HCT116 (cell line): ENCODE data around the gene APOL6. TPM values are rescaled to one million over a fixed set of nuclear protein-coding genes. Genes with fewer than 3 reads are reported as not detected.
A peak's percentile ranks its signal among the peaks of the same experiment; 100 is the strongest.

Experiments used
- ATAC-seq: fragments of 200-7000 bp; cut with Tn5 transposase; 2 replicates; pipeline ENCODE4 v1.9.1; 2020; ENCODE audit warnings: mild to moderate bottlenecking, moderate library complexity
- BruUV-seq: library from RNA; stranded (reverse); fragments of 400-500 nt; replicated peaks from 2 replicates; lab custom pipeline; 2021; lab: Mats Ljungman, UMichigan
- CTCF ChIA-PET: fragments of 300-600 bp; sonication (Branson Sonifier 250); formaldehyde crosslinking; loops from one replicate; lab custom pipeline; 2021; ENCODE audit warnings: antibody characterized with exemption; lab: Charles Lee
- POLR2A ChIA-PET: fragments of 300-600, 350-600 bp; sonication (Branson Sonifier 250); formaldehyde crosslinking; loops from one replicate; lab custom pipeline; 2021; ENCODE audit warnings: antibody characterized with exemption; lab: Charles Lee
- RAD21 ChIA-PET, 2 experiments: fragments of 300-600 bp; sonication (Branson Sonifier 250); formaldehyde crosslinking; loops; one replicate each; lab custom pipeline; 2023; ENCODE audit warnings: low total read pairs in 2 of 2; ENCODE audit not compliant: uncharacterized antibody in 2 of 2, unreplicated experiment in 2 of 2, low non-redundant PET in 1 of 2; lab: Charles Lee
- DNase-seq: peaks from one replicate; pipeline ENCODE4 v3.0.0-alpha.2; 2010; ENCODE audit warnings: low read depth, low spot score
- H2AFZ ChIP-seq: fragments of 200-600 bp; shearing (Covaris generic), sonication (generic); 2 replicates; pipeline ENCODE4 v1.6.1; 2017; ENCODE audit warnings: low read depth, mixed run types, mixed read lengths, antibody characterized with exemption, low read length; ENCODE audit not compliant: poor library complexity, severe bottlenecking
- H3K27ac ChIP-seq: 2 replicates; pipeline ENCODE4 v1.5.1; 2012; ENCODE audit warnings: low read depth, low read length
- H3K27me3 ChIP-seq: fragments of 200-600 bp; sonication (generic); 2 replicates; pipeline ENCODE4 v1.6.1; 2016; ENCODE audit warnings: mixed run types, low read length, mixed read lengths; ENCODE audit not compliant: insufficient read depth
- H3K36me3 ChIP-seq, 2 experiments: fragments of 200-500 bp in 1 of 2; fragments of 200-600 bp in 1 of 2; sonication (Bioruptor generic) in 1 of 2; sonication (generic) in 1 of 2; 2 replicates each; pipeline versions ENCODE4 v1.5.1 to v1.6.1; 2014 to 2016; ENCODE audit warnings: low read length in 2 of 2, inconsistent platforms in 1 of 2, mixed read lengths in 1 of 2, mixed run types in 1 of 2; ENCODE audit not compliant: insufficient read depth in 2 of 2, control insufficient read depth in 1 of 2
- H3K4me1 ChIP-seq, 2 experiments: fragments of 200-600 bp in 1 of 2; sonication (generic) in 1 of 2; 2 replicates each; pipeline versions ENCODE4 v1.5.1 to v1.6.1; 2012 to 2017; ENCODE audit warnings: low read length in 2 of 2, inconsistent platforms in 1 of 2, mild to moderate bottlenecking in 1 of 2, mixed read lengths in 1 of 2, mixed run types in 1 of 2, moderate library complexity in 1 of 2; ENCODE audit not compliant: insufficient read depth in 2 of 2, control insufficient read depth in 1 of 2
- H3K4me2 ChIP-seq: fragments of 200-600 bp; sonication (generic); 2 replicates; pipeline ENCODE4 v1.6.1; 2017; ENCODE audit warnings: mixed run types, low read length, mixed read lengths
- H3K4me3 ChIP-seq, 2 experiments: fragments of 200-600 bp in 1 of 2; sonication (generic) in 1 of 2; replicated peaks in 1 of 2; 2 replicates each; pipeline ENCODE4 v1.5.1; 2011 to 2016; ENCODE audit warnings: low read length in 2 of 2, control low read depth in 1 of 2, low read depth in 1 of 2, mild to moderate bottlenecking in 1 of 2, mixed read lengths in 1 of 2, mixed run types in 1 of 2
- H3K79me2 ChIP-seq: fragments of 200-600 bp; sonication (generic); 2 replicates; pipeline ENCODE4 v1.6.1; 2017; ENCODE audit warnings: mild to moderate bottlenecking, mixed run types, low read length, moderate library complexity, mixed read lengths; ENCODE audit not compliant: insufficient read depth
- H3K9ac ChIP-seq: fragments of 200-600 bp; sonication (generic); 2 replicates; pipeline ENCODE4 v1.6.1; 2016; ENCODE audit warnings: low read length, mixed read lengths
- H3K9me2 ChIP-seq: fragments of 200-600 bp; sonication (generic), shearing (Covaris generic); 2 replicates; pipeline ENCODE4 v1.6.1; 2017; ENCODE audit warnings: mixed run types, mild to moderate bottlenecking, moderate library complexity; ENCODE audit not compliant: insufficient read depth
- H3K9me3 ChIP-seq, 2 experiments: fragments of 200-500 bp in 1 of 2; fragments of 200-600 bp in 1 of 2; sonication (Bioruptor generic) in 1 of 2; sonication (generic) in 1 of 2; 2 replicates each; pipeline ENCODE4 v1.6.1; 2014 to 2017; ENCODE audit warnings: low read length in 2 of 2, mixed read lengths in 2 of 2, inconsistent platforms in 1 of 2, low read depth in 1 of 2, mild to moderate bottlenecking in 1 of 2, mixed run types in 1 of 2, moderate library complexity in 1 of 2; ENCODE audit not compliant: control insufficient read depth in 1 of 2, insufficient read depth in 1 of 2
- H4K20me1 ChIP-seq: fragments of 200-600 bp; sonication (generic), shearing (Covaris generic); 2 replicates; pipeline ENCODE4 v1.6.1; 2017; ENCODE audit warnings: mixed run types, mild to moderate bottlenecking, moderate library complexity; ENCODE audit not compliant: insufficient read depth
- CBX3 ChIP-seq: IDR thresholded peaks from 2 replicates; pipeline ENCODE4 v1.6.1; 2012; ENCODE audit warnings: low read depth
- CEBPB ChIP-seq: IDR thresholded peaks from 2 replicates; pipeline ENCODE4 v1.6.1; 2012; ENCODE audit warnings: low read depth
- EGR1 ChIP-seq: IDR thresholded peaks from 2 replicates; pipeline ENCODE4 v1.6.1; 2012; ENCODE audit warnings: low read depth
- ELF1 ChIP-seq: IDR thresholded peaks from 2 replicates; pipeline ENCODE4 v1.6.1; 2012; ENCODE audit warnings: low read depth, borderline replicate concordance
- EZH2 ChIP-seq: fragments of 200-600 bp; sonication (generic); IDR thresholded peaks from 2 replicates; pipeline ENCODE4 v1.6.1; 2017; ENCODE audit warnings: antibody characterized with exemption, mixed run types
- EZH2phosphoT487 ChIP-seq: fragments of 200-600 bp; IDR thresholded peaks from 2 replicates; pipeline ENCODE4 v1.6.1; 2018; ENCODE audit warnings: antibody characterized with exemption, borderline replicate concordance
- FOSL1 ChIP-seq: IDR thresholded peaks from 2 replicates; pipeline ENCODE4 v1.6.1; 2012; ENCODE audit warnings: low read depth
- MAX ChIP-seq: IDR thresholded peaks from 2 replicates; pipeline ENCODE4 v1.6.1; 2012
- POLR2A ChIP-seq: IDR thresholded peaks from 2 replicates; pipeline ENCODE4 v1.7.0; 2011; ENCODE audit warnings: borderline replicate concordance; ENCODE audit not compliant: insufficient read depth, insufficient read length; ENCODE audit errors: extremely low read depth
- POLR2AphosphoS5 ChIP-seq: IDR thresholded peaks from 2 replicates; pipeline ENCODE4 v1.6.1; 2011; ENCODE audit warnings: mild to moderate bottlenecking, low read depth, low read length, moderate library complexity
- RAD21 ChIP-seq: IDR thresholded peaks from 2 replicates; pipeline ENCODE4 v1.6.1; 2012; ENCODE audit warnings: low read depth, mild to moderate bottlenecking
- REST ChIP-seq: IDR thresholded peaks from 2 replicates; pipeline ENCODE4 v1.6.1; 2012; ENCODE audit warnings: low read depth
- SIN3A ChIP-seq: IDR thresholded peaks from 2 replicates; pipeline ENCODE4 v1.6.1; 2012; ENCODE audit warnings: low read depth
- SP1 ChIP-seq: IDR thresholded peaks from 2 replicates; pipeline ENCODE4 v1.6.1; 2012; ENCODE audit warnings: low read depth
- SRF ChIP-seq: IDR thresholded peaks from 2 replicates; pipeline ENCODE4 v1.6.1; 2012; ENCODE audit warnings: low read depth
- YY1 ChIP-seq: IDR thresholded peaks from 2 replicates; pipeline ENCODE4 v1.6.1; 2011; ENCODE audit warnings: low read length, low read depth, moderate library complexity, mild to moderate bottlenecking; ENCODE audit not compliant: insufficient replicate concordance; ENCODE audit errors: extremely low read depth
- ZFX ChIP-seq: fragments of 450-650 bp; IDR thresholded peaks from 2 replicates; pipeline ENCODE4 v1.6.1; 2017
- ZNF274 ChIP-seq: fragments of 200-500 bp; sonication (Bioruptor generic); IDR thresholded peaks from 2 replicates; pipeline ENCODE4 v1.6.1; 2014; ENCODE audit warnings: mild to moderate bottlenecking, low read depth, low read length, inconsistent platforms
- intact Hi-C: fragments of 100-400 bp; cut with micrococcal nuclease; formaldehyde crosslinking; loops from 2 replicates; pipeline ENCODE4 v1.10.0; 2022
- total RNA-seq: library from RNA; stranded (reverse); gene quantifications from one replicate; pipeline ENCODE4 v1.2.1, GENCODE V29; 2021; ENCODE audit not compliant: unreplicated experiment
- TF ChIP-seq, protein P1 (sequence below): IDR thresholded peaks from 2 replicates; pipeline ENCODE4 v1.6.1; 2011; ENCODE audit warnings: mild to moderate bottlenecking, low read length, moderate library complexity; ENCODE audit not compliant: insufficient replicate concordance; ENCODE audit errors: extremely low read depth

APOL6 gene
- total RNA-seq, 1 experiment from 2014 or later: 0.84 TPM

DNA sequence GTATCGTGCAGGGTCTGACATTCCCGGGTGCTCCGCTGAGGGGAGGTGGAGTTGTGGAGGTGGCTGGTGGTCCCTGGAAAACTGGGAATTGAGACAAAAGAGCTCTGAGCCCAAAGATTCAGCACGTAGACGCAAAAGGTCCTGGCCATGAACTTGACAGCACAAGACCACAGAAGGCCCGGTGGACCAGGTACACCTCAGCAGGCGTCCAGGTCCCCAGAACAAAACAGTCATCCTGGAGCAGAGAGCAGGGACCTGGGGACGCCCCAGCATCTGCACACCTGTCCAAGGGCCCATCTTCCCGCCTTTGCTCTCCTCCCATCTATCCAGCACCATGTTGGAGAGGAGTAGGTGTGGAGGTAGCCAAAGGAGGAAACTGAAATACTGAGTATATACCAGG lies 17.4 kb upstream of the APOL6 start:
- RAD21 ChIA-PET: interaction anchor here (0.8 to 1.6 kb wide), 2 partner anchors 205 to 493 kb away, joined by 3 read pairs; no protein-coding TSS in a partner anchor
- no peaks in the 10 kb centered on the region for H3K36me3 ChIP-seq
- H3K4me2 ChIP-seq: peak overlapping the region; percentile 77
- BruUV-seq: no TSS peak
- H3K4me1 ChIP-seq: peaks cover 41 to 63% of the 10 kb centered on the region in 2 experiments
- H3K4me3 ChIP-seq: peak overlapping the region in 1 of 2 experiments; percentile 37; a peak in 2 of 4 replicates
- no peaks in the 10 kb centered on the region for H4K20me1 ChIP-seq
- H3K79me2 ChIP-seq: no peaks in the 10 kb centered on the region
- peak overlapping the region; percentile 58; the same call in 1 of the 2 replicates for H3K9ac ChIP-seq
- no peaks in the 10 kb centered on the region for H3K27me3 ChIP-seq
- TF ChIP-seq, protein P1, sequence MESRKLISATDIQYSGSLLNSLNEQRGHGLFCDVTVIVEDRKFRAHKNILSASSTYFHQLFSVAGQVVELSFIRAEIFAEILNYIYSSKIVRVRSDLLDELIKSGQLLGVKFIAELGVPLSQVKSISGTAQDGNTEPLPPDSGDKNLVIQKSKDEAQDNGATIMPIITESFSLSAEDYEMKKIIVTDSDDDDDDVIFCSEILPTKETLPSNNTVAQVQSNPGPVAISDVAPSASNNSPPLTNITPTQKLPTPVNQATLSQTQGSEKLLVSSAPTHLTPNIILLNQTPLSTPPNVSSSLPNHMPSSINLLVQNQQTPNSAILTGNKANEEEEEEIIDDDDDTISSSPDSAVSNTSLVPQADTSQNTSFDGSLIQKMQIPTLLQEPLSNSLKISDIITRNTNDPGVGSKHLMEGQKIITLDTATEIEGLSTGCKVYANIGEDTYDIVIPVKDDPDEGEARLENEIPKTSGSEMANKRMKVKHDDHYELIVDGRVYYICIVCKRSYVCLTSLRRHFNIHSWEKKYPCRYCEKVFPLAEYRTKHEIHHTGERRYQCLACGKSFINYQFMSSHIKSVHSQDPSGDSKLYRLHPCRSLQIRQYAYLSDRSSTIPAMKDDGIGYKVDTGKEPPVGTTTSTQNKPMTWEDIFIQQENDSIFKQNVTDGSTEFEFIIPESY: no peak
- TF ChIP-seq SP1: no peak
- TF ChIP-seq FOSL1: no peak
- TF ChIP-seq ZNF274: no peak
- TF ChIP-seq ELF1: no peak
- no peak for TF ChIP-seq POLR2AphosphoS5
- no peak for TF ChIP-seq ZFX
- TF ChIP-seq EZH2phosphoT487: no peak
- TF ChIP-seq SRF: no peak
- TF ChIP-seq REST: no peak
- no peak for TF ChIP-seq CEBPB
- TF ChIP-seq EZH2: no peak
- TF ChIP-seq POLR2A: no peak
- TF ChIP-seq SIN3A: no peak
- TF ChIP-seq CBX3: no peak
- no peak for TF ChIP-seq MAX
- no peak for TF ChIP-seq YY1
- no peak for TF ChIP-seq EGR1
- TF ChIP-seq RAD21: no peak
- TF ChIP-seq, all 23 proteins: peak for 0
- DNase-seq (no peak), ATAC-seq (no peak)
- H3K9me2 ChIP-seq: no peaks in the 10 kb centered on the region
- ChIA-PET CTCF (interaction anchor here (0.9 to 3.2 kb wide), 11 partner anchors 10 to 538 kb away, joined by 3 to 19 read pairs (median 6); no protein-coding TSS in a partner anchor), POLR2A (interaction anchor here (1.2 to 2.7 kb wide), 3 partner anchors 205 to 398 kb away, joined by 3 to 9 read pairs (median 8); partner anchors contain the start of gene RBFOX2)
- intact Hi-C loops: loop anchor here (1.0 to 2.0 kb wide), 2 partner anchors 290 to 436 kb away; no protein-coding TSS in a partner anchor
- no peak overlapping the region for H2AFZ ChIP-seq
- peaks cover 0 to 4% of the 10 kb centered on the region in 2 experiments; a peak in 1 of 4 replicates for H3K9me3 ChIP-seq
- peak overlapping the region; percentile 91 for H3K27ac ChIP-seq
